ENCODE results near the gene XYLT1.
A peak's percentile ranks its signal among the peaks of the same experiment; 100 is the strongest.

XYLT1 gene

DNA sequence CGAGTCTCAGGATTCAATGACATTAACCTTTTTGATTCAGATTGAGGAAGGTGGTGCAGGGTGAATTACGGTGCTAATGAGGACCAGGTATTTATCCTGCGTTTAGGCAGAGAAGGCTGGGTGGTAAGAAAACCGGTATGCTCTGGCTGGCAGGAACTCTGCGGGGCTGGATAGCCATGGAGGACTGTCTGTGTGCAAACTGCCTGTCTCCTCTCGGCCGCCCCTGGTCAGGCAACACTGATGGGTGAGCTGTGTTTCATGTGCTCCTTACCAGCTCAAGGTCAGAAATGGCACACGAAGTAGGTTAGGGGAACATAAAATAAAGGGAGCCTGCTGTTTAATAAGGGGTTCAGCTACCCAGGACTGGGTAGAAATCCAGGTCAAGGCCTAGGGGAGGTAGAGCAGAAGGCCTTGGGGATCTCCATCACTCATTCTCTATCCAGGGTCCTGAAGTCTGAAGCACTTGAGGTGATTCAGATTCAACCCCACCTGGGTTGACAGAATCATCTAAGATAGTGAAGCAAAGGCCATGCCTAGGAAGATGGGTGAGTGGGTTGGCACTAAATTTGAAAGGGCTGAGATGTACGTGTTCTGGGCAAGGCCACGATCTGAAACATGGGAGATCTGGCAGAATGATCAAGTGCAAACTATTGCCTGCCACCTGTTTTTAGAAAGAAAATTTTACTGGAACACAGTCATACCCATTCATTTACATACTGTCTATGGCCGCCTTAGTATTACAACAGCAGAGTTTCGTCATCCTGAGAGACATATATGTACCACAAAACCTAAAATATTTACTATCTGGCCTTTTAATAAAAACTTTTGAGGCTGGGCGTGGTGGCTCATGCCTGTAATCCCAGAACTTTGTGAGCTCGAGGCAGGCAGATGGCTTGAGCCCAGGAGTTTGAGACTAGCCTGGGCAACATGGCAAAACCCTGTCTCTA lies 292.5 kb downstream of the XYLT1 start:
- no peak for DNase-seq (ENCODE audit: low spot score)
- TF ChIP-seq, protein P1, sequence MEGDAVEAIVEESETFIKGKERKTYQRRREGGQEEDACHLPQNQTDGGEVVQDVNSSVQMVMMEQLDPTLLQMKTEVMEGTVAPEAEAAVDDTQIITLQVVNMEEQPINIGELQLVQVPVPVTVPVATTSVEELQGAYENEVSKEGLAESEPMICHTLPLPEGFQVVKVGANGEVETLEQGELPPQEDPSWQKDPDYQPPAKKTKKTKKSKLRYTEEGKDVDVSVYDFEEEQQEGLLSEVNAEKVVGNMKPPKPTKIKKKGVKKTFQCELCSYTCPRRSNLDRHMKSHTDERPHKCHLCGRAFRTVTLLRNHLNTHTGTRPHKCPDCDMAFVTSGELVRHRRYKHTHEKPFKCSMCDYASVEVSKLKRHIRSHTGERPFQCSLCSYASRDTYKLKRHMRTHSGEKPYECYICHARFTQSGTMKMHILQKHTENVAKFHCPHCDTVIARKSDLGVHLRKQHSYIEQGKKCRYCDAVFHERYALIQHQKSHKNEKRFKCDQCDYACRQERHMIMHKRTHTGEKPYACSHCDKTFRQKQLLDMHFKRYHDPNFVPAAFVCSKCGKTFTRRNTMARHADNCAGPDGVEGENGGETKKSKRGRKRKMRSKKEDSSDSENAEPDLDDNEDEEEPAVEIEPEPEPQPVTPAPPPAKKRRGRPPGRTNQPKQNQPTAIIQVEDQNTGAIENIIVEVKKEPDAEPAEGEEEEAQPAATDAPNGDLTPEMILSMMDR (IDR thresholded peaks at IDR 0.05): no peak
- no peak overlapping the region for H3K4me3 ChIP-seq
- H3K27ac ChIP-seq: no peak overlapping the region

DNA sequence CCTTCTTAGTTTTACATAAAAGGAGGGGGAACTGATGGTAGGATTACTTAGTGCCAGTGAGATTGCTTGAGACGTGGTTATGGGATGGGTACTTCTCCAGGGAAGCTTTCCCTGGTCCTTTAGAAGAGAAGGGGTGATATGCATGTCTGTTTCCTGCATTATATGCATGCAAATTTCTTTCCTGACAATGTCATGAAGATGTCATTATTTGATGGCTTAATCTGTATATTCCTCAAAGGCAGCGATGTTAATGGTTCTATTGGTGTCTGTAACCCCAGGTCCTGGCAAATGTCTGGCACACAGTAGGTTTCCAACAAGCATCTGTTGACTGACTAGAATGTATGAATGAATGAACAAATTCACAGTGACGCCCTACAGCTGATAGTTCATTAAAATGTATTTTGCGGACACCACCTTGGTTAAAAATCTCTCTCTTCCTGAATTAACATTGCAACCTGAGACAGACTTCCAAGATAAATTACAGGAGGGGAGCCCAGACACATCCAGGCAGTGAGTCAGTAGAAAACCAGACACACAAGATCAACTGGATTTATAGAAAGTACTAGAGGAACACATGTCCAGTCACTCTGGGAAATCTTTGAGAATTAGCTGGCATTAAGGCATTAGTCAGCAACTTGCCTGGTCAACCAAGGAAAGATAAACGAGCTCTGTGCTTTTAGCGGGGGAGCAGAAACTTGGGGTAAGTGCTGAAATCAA lies 293.4 kb downstream of the XYLT1 start:
- TF ChIP-seq, protein P1 (IDR thresholded peaks at IDR 0.05): no peak
- H3K27ac ChIP-seq: no peak overlapping the region
- no peak overlapping the region for H3K4me3 ChIP-seq
- DNase-seq (ENCODE audit: low spot score): no peak

DNA sequence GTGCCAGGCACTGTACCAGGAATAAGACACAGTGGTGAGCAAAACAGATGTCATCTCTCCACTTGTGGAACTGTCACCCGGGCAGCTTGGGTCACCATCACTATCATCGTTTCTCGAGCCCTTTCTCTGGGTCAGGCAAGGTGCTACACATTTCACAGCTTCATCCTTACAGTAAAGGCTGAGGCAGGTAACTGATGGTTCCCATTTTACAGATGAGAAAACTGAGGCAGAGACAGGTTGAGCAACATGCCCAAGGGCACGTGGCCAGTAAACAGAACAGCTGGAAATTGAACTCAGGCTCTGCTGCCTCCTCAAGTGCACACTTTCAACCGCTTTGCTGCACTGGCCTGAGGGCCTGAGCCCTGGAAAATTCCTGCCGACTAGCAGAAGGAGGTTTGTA lies 294.6 kb downstream of the XYLT1 start:
- no peak overlapping the region for H3K4me3 ChIP-seq
- no peak for DNase-seq (ENCODE audit: low spot score)
- TF ChIP-seq, protein P1 (IDR thresholded peaks at IDR 0.05): no peak
- no peak overlapping the region for H3K27ac ChIP-seq

DNA sequence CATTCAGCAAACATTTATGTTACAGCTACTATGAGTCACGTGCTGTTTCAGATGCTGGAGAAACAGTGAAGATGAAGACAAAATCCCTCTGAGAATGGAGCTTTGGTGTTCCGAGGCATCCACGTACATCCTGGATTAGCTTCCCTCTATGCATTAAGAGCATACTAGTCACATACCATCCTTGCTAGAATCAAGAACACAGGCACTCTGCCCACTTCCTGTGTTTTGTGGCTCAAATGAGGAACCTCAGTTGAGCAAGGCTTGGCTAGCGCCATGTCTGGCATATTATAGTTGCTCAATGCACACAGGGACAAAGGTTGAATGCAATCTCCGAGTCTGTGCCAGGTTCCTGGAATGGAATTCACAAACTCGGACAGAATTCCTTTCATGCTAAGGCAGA lies 297.5 kb downstream of the XYLT1 start:
- Histone ChIP-seq H3K27ac (peak overlapping the region in 1 of 2 donors; percentile 43), H3K4me3 (no peak overlapping the region)
- TF ChIP-seq, protein P1 (IDR thresholded peaks at IDR 0.05): no peak
- DNase-seq (ENCODE audit: low spot score): no peak

DNA sequence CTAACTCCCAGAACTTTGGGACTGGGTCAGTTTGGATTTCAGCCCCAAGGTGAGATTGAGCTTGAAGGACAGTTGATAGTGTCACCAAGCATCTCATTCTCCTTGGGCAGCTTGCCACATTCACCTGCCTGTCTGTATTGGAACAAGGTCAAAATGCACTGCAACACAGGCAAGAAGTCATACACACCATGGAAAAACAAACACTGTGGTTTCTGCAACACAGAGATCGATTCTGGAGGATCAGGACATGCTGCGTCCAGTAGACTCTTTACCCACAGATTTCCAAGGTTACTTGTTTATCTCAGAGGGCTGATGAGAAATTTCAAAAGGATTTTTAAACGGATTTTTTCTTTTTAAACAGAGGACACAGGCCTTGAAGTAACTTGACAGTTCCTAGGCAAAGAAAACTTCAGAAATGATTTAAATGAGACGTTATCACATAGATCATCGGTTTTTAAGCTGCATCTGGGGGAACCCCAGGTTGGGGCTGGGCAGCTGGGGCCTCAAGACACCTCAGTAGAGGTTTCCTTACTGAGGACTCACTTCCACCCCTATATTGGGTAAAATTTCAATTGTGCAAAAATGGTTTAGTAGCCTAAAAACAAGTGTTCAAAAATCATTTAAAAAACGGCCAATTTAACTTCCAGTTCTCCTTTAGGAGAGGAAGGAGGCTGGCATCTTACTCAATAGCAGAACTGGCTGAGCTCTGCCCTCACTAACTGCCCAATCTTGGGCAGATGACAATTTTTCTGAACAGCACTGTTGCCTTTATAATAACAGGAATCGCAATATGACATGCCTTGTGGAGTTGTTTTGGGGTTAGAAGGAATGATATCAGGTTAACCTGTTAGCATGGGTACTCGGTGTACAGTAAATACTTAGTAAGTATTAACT lies 299.3 kb downstream of the XYLT1 start:
- TF ChIP-seq, protein P1 (IDR thresholded peaks at IDR 0.05): no peak
- H3K4me3 ChIP-seq: no peak overlapping the region
- DNase-seq (ENCODE audit: low spot score): no peak
- peak overlapping the region in 1 of 2 donors; percentile 36 for H3K27ac ChIP-seq

DNA sequence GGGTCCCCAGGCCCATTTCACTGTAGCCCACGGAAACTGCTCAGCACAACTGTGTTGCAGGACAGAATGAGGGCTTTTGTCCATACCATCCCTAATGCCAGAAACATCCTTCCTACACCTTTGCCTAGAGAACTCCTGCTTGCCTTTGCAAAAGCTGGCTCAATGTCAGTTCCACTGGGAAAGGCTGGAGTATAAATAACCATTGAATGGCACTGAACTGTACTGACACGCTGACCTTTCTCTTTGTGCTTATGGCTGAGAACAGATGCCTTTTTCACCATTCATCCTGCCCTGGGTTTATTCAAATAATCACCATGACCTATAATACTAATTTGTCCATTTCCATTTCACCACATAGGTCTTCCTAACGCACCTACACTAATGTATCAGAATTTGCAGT lies 300.3 kb downstream of the XYLT1 start:
- TF ChIP-seq, protein P1 (IDR thresholded peaks at IDR 0.05): no peak
- DNase-seq (ENCODE audit: low spot score): no peak
- no peak overlapping the region for H3K4me3 ChIP-seq

More for the DNA sequence above, 300.3 kb downstream of the XYLT1 start:
- no peak overlapping the region for H3K27ac ChIP-seq
